ENCODE data around the gene TES. TPM values are rescaled to one million over a fixed set of nuclear protein-coding genes. Genes with fewer than 3 reads are reported as not detected.

The TES gene
- total and polyA plus RNA-seq, 2 of the 13 experiments (the other 11 are each of a cell fraction or from before 2014, with no cell fraction given): 21.6 to 23.0 TPM

- H3K4me3 ChIP-seq (replicated peaks in 1 of 3; ENCODE audit: insufficient read depth in 1 of 3, low read depth in 2 of 3, low read length in 3 of 3): no peak overlapping the region
- H3K9ac ChIP-seq (ENCODE audit: insufficient read depth, low read depth, low read length): no peak overlapping the region
- ChIA-PET POLR2A (no interaction called here), CTCF (ENCODE audit: low intra/inter-chr PET ratio, low total read pairs) (no interaction called here)
- ATAC-seq: no peak
- no peak overlapping the region for H3K4me2 ChIP-seq (ENCODE audit: low read depth, low read length)
- no TSS peak for BruUV-seq (replicated peaks)
- intact Hi-C loops (cut with micrococcal nuclease; ENCODE audit: unreplicated experiment) (no loop called here), in situ Hi-C loops (cut with HindIII; ENCODE audit: extremely low pct_ligation_motif_present, low pct_unique_long_range_greater_than_20kb) (no loop called here)
- H3K79me2 ChIP-seq (ENCODE audit: insufficient read depth, low read length): no peaks in the 10 kb centered on the region
- H3K9me3 ChIP-seq (ENCODE audit: low read length): peaks cover 12% of the 10 kb centered on the region
- no peak overlapping the region for H2AFZ ChIP-seq (ENCODE audit: low read length)
- no peak overlapping the region for H3K27ac ChIP-seq (ENCODE audit: extremely low read length, insufficient read depth, low read length)
- TF ChIP-seq NPAS2 (CRISPR knock-in tag; IDR thresholded peaks at IDR 0.05; ENCODE audit: borderline replicate concordance) (no peak), TRIM24 (CRISPR knock-in tag; IDR thresholded peaks at IDR 0.05) (no peak), DNMT3B (CRISPR knock-in tag; conservative IDR thresholded peaks at IDR 0.05) (no peak), ZNF704 (CRISPR knock-in tag; IDR thresholded peaks at IDR 0.05; ENCODE audit: borderline replicate concordance) (no peak), ZNF773 (CRISPR knock-in tag; IDR thresholded peaks at IDR 0.05; ENCODE audit: borderline replicate concordance) (no peak), ZNF720 (CRISPR knock-in tag; IDR thresholded peaks at IDR 0.05) (no peak), ZNF550 (CRISPR knock-in tag; IDR thresholded peaks at IDR 0.05; ENCODE audit: borderline replicate concordance) (no peak), ZC3H13 (CRISPR knock-in tag; IDR thresholded peaks at IDR 0.05) (no peak), ZBTB8A (CRISPR knock-in tag; IDR thresholded peaks at IDR 0.05; ENCODE audit: borderline replicate concordance, low read depth) (no peak), ZNF740 (CRISPR knock-in tag; IDR thresholded peaks at IDR 0.05) (no peak), HMGA1 (CRISPR knock-in tag; conservative IDR thresholded peaks at IDR 0.05) (no peak), KDM3A (CRISPR knock-in tag; IDR thresholded peaks at IDR 0.05; ENCODE audit: low read depth) (no peak), ZNF777 (CRISPR knock-in tag; IDR thresholded peaks at IDR 0.05) (no peak)
- DNase-seq (ENCODE audit: low spot score): no peak
- H3K4me1 ChIP-seq (ENCODE audit: insufficient read depth, low read length): peaks cover 22% of the 10 kb centered on the region
- no peak for FAIRE-seq
- no peaks in the 10 kb centered on the region for H3K27me3 ChIP-seq (ENCODE audit: control insufficient read depth in 1 of 2, insufficient read depth in 2 of 2, low read length in 2 of 2)
- H3K36me3 ChIP-seq (replicated peaks in 1 of 2; ENCODE audit: control insufficient read depth in 1 of 2, insufficient read depth in 2 of 2, low read length in 2 of 2): 0 out of 5 replicates have a peak, but pooled peaks cover 0 to 2% of the 10 kb centered on the region in 2 experiments
- no peaks in the 10 kb centered on the region for H4K20me1 ChIP-seq (ENCODE audit: insufficient read depth, low read length)
Observed at GRCh38 chr7:116241291-116241690, 31.0 kb downstream of the TES start.

Data from HepG2 (cell line).